ENCODE data around the gene C1QTNF8.

The C1QTNF8 gene

GRCh38 chr16:1127971-1128715, 32.1 kb upstream of the C1QTNF8 start:
- DNase-seq (ENCODE audit: low read depth in 3 of 3, low spot score in 1 of 3): no peak

GRCh38 chr16:1127101-1127500, 31.1 kb upstream of the C1QTNF8 start:
- DNase-seq (ENCODE audit: low read depth in 3 of 3, low spot score in 1 of 3): no peak

GRCh38 chr16:1126586-1126985, 30.5 kb upstream of the C1QTNF8 start:
- DNase-seq (ENCODE audit: low read depth in 3 of 3, low spot score in 1 of 3): no peak

GRCh38 chr16:1126044-1126443, 30.0 kb upstream of the C1QTNF8 start:
- DNase-seq (ENCODE audit: low read depth in 3 of 3, low spot score in 1 of 3): no peak

GRCh38 chr16:1125471-1125870, 29.4 kb upstream of the C1QTNF8 start:
- DNase-seq (ENCODE audit: low read depth in 3 of 3, low spot score in 1 of 3): no peak

GRCh38 chr16:1124795-1125194, 28.8 kb upstream of the C1QTNF8 start:
- DNase-seq (ENCODE audit: low read depth in 3 of 3, low spot score in 1 of 3): no peak

- DNase-seq (ENCODE audit: low read depth in 3 of 3, low spot score in 1 of 3): no peak
Observed at GRCh38 chr16:1124291-1124690, 28.2 kb upstream of the C1QTNF8 start.

- DNase-seq (ENCODE audit: low read depth in 3 of 3, low spot score in 1 of 3): no peak
Observed at GRCh38 chr16:1123525-1124230, 27.6 kb upstream of the C1QTNF8 start.

GRCh38 chr16:1122398-1122765, 26.3 kb upstream of the C1QTNF8 start:
- DNase-seq (ENCODE audit: low read depth in 3 of 3, low spot score in 1 of 3): no peak

GRCh38 chr16:1121601-1122397, 25.8 kb upstream of the C1QTNF8 start:
- no peak for DNase-seq (ENCODE audit: low read depth in 3 of 3, low spot score in 1 of 3)

- no peak for DNase-seq (ENCODE audit: low read depth in 3 of 3, low spot score in 1 of 3)
Observed at GRCh38 chr16:1121009-1121408, 25.0 kb upstream of the C1QTNF8 start.

- no peak for DNase-seq (ENCODE audit: low read depth in 3 of 3, low spot score in 1 of 3)
Observed at GRCh38 chr16:1120577-1120941, 24.5 kb upstream of the C1QTNF8 start.

GRCh38 chr16:1119766-1120576, 23.9 kb upstream of the C1QTNF8 start:
- DNase-seq (ENCODE audit: low read depth in 3 of 3, low spot score in 1 of 3): no peak

- DNase-seq (ENCODE audit: low read depth in 3 of 3, low spot score in 1 of 3): no peak
Observed at GRCh38 chr16:1119129-1119528, 23.1 kb upstream of the C1QTNF8 start.

GRCh38 chr16:1117926-1118325, 21.9 kb upstream of the C1QTNF8 start:
- DNase-seq (ENCODE audit: low read depth in 3 of 3, low spot score in 1 of 3): no peak

GRCh38 chr16:1117176-1117900, 21.3 kb upstream of the C1QTNF8 start:
- DNase-seq (ENCODE audit: low read depth in 3 of 3, low spot score in 1 of 3): no peak

- DNase-seq (ENCODE audit: low read depth in 3 of 3, low spot score in 1 of 3): no peak
Observed at GRCh38 chr16:1116693-1117077, 20.6 kb upstream of the C1QTNF8 start.

- DNase-seq (ENCODE audit: low read depth in 3 of 3, low spot score in 1 of 3): no peak
Observed at GRCh38 chr16:1113889-1114526, 18.0 kb upstream of the C1QTNF8 start.

GRCh38 chr16:1113489-1113888, 17.4 kb upstream of the C1QTNF8 start:
- DNase-seq (ENCODE audit: low read depth in 3 of 3, low spot score in 1 of 3): no peak

- no peak for DNase-seq (ENCODE audit: low read depth in 3 of 3, low spot score in 1 of 3)
Observed at GRCh38 chr16:1112506-1113184, 16.6 kb upstream of the C1QTNF8 start.
